Inflammatory macrophage treated with lipopolysaccharide for 4 hours (primary cell): ENCODE results near the gene GOLGA6L22.
"Not testable (repeated sequence)": the region's sequence is repeated elsewhere in the genome, so short reads cannot be mapped to it uniquely, and the experiment has no call there.

Experiments used
- DNase-seq: peaks from one replicate; pipeline ENCODE4 v3.0.0-alpha.2; 2020

GOLGA6L22 gene

GRCh38 chr15:22458603-22459002 is at the start of gene GOLGA6L22:
GOLGA6L22 (plus strand) TSS chr15:22458903; CDS start chr15:22458994, 91 bp downstream.
- DNase-seq = not testable (repeated sequence)

GRCh38 chr15:22417288-22417687 is 41.4 kb upstream of the GOLGA6L22 start:
- DNase-seq = not testable (repeated sequence)

GRCh38 chr15:22417795-22418194 is 40.9 kb upstream of the GOLGA6L22 start:
- not testable (repeated sequence) for DNase-seq

- not testable (repeated sequence) for DNase-seq
Measured at GRCh38 chr15:22418212-22418611, 40.5 kb upstream of the GOLGA6L22 start.

- not testable (repeated sequence) for DNase-seq
Measured at GRCh38 chr15:22418666-22419065, 40.0 kb upstream of the GOLGA6L22 start.

- not testable (repeated sequence) for DNase-seq
Measured at GRCh38 chr15:22420340-22420739, 38.4 kb upstream of the GOLGA6L22 start.

- DNase-seq = not testable (repeated sequence)
Measured at GRCh38 chr15:22429426-22429825, 29.3 kb upstream of the GOLGA6L22 start.

GRCh38 chr15:22431687-22432086 is 27.0 kb upstream of the GOLGA6L22 start:
- not testable (repeated sequence) for DNase-seq

GRCh38 chr15:22494490-22495113 is 35.9 kb downstream of the GOLGA6L22 start:
- DNase-seq = peak; percentile 47

- not testable (repeated sequence) for DNase-seq
Measured at GRCh38 chr15:22497200-22497599, 38.5 kb downstream of the GOLGA6L22 start.

GRCh38 chr15:22498220-22498925 is 39.7 kb downstream of the GOLGA6L22 start:
- DNase-seq = not testable (repeated sequence)

GRCh38 chr15:22502272-22502671 is 43.6 kb downstream of the GOLGA6L22 start:
- not testable (repeated sequence) for DNase-seq

- DNase-seq = not testable (repeated sequence)
Measured at GRCh38 chr15:22506959-22507358, 48.3 kb downstream of the GOLGA6L22 start.

- DNase-seq = not testable (repeated sequence)
Measured at GRCh38 chr15:22516140-22516539, 57.4 kb downstream of the GOLGA6L22 start.
